Tongue (tissue), 2 donors: ENCODE results near the gene INPP5A. TPM values are rescaled to one million over a fixed set of nuclear protein-coding genes. Genes with fewer than 3 reads are reported as not detected.
A peak's percentile ranks its signal among the peaks of the same experiment; 100 is the strongest.
"Not testable (repeated sequence)": the region's sequence is repeated elsewhere in the genome, so short reads cannot be mapped to it uniquely, and the experiment has no call there.

Source experiments
- DNase-seq: peaks from one replicate; pipeline ENCODE4 v3.0.0-alpha.2; 2015
- total RNA-seq: library from RNA; depleted of rRNA; stranded (reverse); fragments of >200 nt; gene quantifications from one replicate; pipeline ENCODE4 v1.2.3, GENCODE V29; 2014

The INPP5A gene
- total RNA-seq, 1 donor from 2014 or later, result 115 TPM

GRCh38 chr10:132548106-132548823, 10.7 kb downstream of the INPP5A start:
- no peak for DNase-seq

GRCh38 chr10:132548869-132549268, 11.3 kb downstream of the INPP5A start:
- no peak for DNase-seq

- no peak for DNase-seq
These were observed 11.8 kb downstream of the INPP5A start for GRCh38 chr10:132549371-132549770.

GRCh38 chr10:132550366-132551092, 12.9 kb downstream of the INPP5A start:
- DNase-seq, result no peak

GRCh38 chr10:132551093-132551807, 13.7 kb downstream of the INPP5A start:
- no peak for DNase-seq

- DNase-seq, result no peak
These were observed 14.2 kb downstream of the INPP5A start for GRCh38 chr10:132551808-132552130.

- DNase-seq, result not testable (repeated sequence)
These were observed 15.0 kb downstream of the INPP5A start for GRCh38 chr10:132552635-132553034.

- not testable (repeated sequence) for DNase-seq
These were observed 16.0 kb downstream of the INPP5A start for GRCh38 chr10:132553568-132553967.

GRCh38 chr10:132554053-132554990, 16.7 kb downstream of the INPP5A start:
- DNase-seq, result no peak

- no peak for DNase-seq
These were observed 17.5 kb downstream of the INPP5A start for GRCh38 chr10:132554991-132555647.

GRCh38 chr10:132555648-132556575, 18.3 kb downstream of the INPP5A start:
- no peak for DNase-seq

GRCh38 chr10:132556994-132557441, 19.4 kb downstream of the INPP5A start:
- no peak for DNase-seq

- peak; percentile 61 for DNase-seq
These were observed 20.3 kb downstream of the INPP5A start for GRCh38 chr10:132557696-132558515.

GRCh38 chr10:132558516-132559413, 21.2 kb downstream of the INPP5A start:
- no peak for DNase-seq

GRCh38 chr10:132559538-132559937, 22.0 kb downstream of the INPP5A start:
- DNase-seq, result no peak

GRCh38 chr10:132560241-132560731, 22.7 kb downstream of the INPP5A start:
- no peak for DNase-seq

GRCh38 chr10:132562177-132562915, 24.8 kb downstream of the INPP5A start:
- no peak for DNase-seq
